Lower lobe of right lung (tissue), 2 donors: ENCODE data around the gene HDAC9. TPM values are rescaled to one million over a fixed set of nuclear protein-coding genes. Genes with fewer than 3 reads are reported as not detected.

Experiments
- ATAC-seq, 2 donors: fragments of 200-7000 bp; cut with Tn5 transposase; one replicate each; pipeline ENCODE4 v1.9.1; 2020 to 2022; ENCODE audit warnings: mild to moderate bottlenecking in 2 of 2, moderate library complexity in 2 of 2
- DNase-seq: peaks from one replicate; pipeline ENCODE4 v3.0.0-alpha.2; 2020
- H3K27ac ChIP-seq: fragments of 200-600 bp; one replicate; pipeline ENCODE4 v1.8.0; 2022
- H3K27me3 ChIP-seq: fragments of 200-600 bp; one replicate; pipeline ENCODE4 v1.8.0; 2022; ENCODE audit warnings: low read depth
- H3K36me3 ChIP-seq: fragments of 200-600 bp; one replicate; pipeline ENCODE4 v1.8.0; 2022; ENCODE audit warnings: mild to moderate bottlenecking
- H3K4me1 ChIP-seq: fragments of 200-600 bp; one replicate; pipeline ENCODE4 v1.8.0; 2022
- H3K4me3 ChIP-seq: fragments of 200-600 bp; one replicate; pipeline ENCODE4 v1.8.0; 2022; ENCODE audit warnings: mild to moderate bottlenecking
- H3K9me3 ChIP-seq: fragments of 200-600 bp; one replicate; pipeline ENCODE4 v1.8.0; 2022
- CTCF ChIP-seq: fragments of 200-600 bp; IDR thresholded peaks from one replicate; pipeline ENCODE4 v1.8.0; 2022; ENCODE audit warnings: antibody characterized with exemption, mild to moderate bottlenecking
- intact Hi-C: fragments of 100-400 bp; cut with DNase I; formaldehyde crosslinking; loops from one replicate; pipeline ENCODE4 v1.11.0; 2022
- total RNA-seq: library from RNA; stranded (reverse); fragmentation: NEBNext Ultra II Directional; extraction: Animal tissue kit (Norgen Biotek cat#: 25700); gene quantifications from one replicate; pipeline ENCODE4 v1.2.1, GENCODE V29; 2021
- donor health status: DM: no; HTN: yes; CAD: no; lungs with severe emphysema.

Gene HDAC9
- total RNA-seq, 1 donor from 2014 or later: 14.3 TPM

DNA sequence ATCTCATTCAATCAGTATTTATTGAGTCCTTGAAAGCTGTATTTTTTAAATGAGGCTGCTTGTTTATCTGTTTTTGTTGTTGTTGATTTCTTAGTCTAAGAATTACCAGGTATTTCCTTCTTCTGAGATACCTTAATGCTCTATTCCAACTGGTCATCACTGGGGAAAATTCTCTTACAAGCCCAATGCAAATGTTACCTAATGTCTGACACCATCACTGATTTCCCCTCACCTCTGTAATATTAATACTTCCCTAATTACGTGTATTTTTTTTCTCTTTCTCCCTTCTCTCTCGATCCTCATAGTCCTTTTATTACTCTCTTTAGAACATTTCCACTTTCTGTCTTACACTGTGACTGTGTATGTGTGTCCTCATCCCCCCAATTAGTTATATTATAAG is 13.9 kb downstream of the HDAC9 start:
- no peak for TF ChIP-seq CTCF
- H3K4me3 ChIP-seq: no peak overlapping the region

GRCh38 chr7:18511351-18512140 is 16.0 kb downstream of the HDAC9 start:
- peaks cover 12% of the 10 kb centered on the region for H3K4me1 ChIP-seq
- H3K4me3 ChIP-seq: no peak overlapping the region
- intact Hi-C loops: no loop called here
- TF ChIP-seq CTCF: no peak
- H3K9me3 ChIP-seq: no peaks in the 10 kb centered on the region
- no peaks in the 10 kb centered on the region for H3K36me3 ChIP-seq
- no peak for DNase-seq
- no peak for ATAC-seq
- no peak overlapping the region for H3K27ac ChIP-seq
- no peaks in the 10 kb centered on the region for H3K27me3 ChIP-seq

More for the DNA sequence above, 13.9 kb downstream of the HDAC9 start:
- H3K27ac ChIP-seq: no peak overlapping the region
- peaks cover 12% of the 10 kb centered on the region for H3K4me1 ChIP-seq
- DNase-seq (no peak), ATAC-seq (no peak)
- H3K9me3 ChIP-seq: no peaks in the 10 kb centered on the region
- H3K27me3 ChIP-seq: no peaks in the 10 kb centered on the region
- intact Hi-C loops: no loop called here
- H3K36me3 ChIP-seq: no peaks in the 10 kb centered on the region

GRCh38 chr7:18513343-18513742 is 17.8 kb downstream of the HDAC9 start:
- DNase-seq (no peak), ATAC-seq (no peak)
- H3K36me3 ChIP-seq: no peaks in the 10 kb centered on the region
- no peak for TF ChIP-seq CTCF
- intact Hi-C loops: no loop called here
- H3K9me3 ChIP-seq: no peaks in the 10 kb centered on the region
- H3K4me1 ChIP-seq: peaks cover 12% of the 10 kb centered on the region
- no peaks in the 10 kb centered on the region for H3K27me3 ChIP-seq
- no peak overlapping the region for H3K27ac ChIP-seq
- H3K4me3 ChIP-seq: no peak overlapping the region

DNA sequence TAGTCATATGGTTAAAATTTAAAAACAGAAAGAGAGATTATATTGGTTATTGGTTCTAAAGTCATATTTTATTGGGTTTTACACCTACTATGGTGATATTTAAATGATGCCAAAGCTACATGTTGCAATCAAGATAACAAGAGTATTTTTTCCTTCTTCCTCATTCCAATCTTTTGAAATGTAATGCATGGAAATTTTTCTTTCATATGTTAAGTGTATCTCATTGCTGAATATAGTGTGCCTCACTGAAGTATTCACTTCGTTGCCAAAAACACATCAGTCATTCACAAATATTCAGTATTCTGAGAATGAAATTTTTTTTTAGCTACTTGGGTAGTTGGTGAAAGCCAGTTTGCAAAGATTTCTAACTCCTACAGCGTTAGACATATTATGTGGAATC is 19.5 kb downstream of the HDAC9 start:
- TF ChIP-seq CTCF: no peak
- Histone ChIP-seq H3K36me3 (no peaks in the 10 kb centered on the region), H3K27me3 (no peaks in the 10 kb centered on the region), H3K4me3 (no peak overlapping the region), H3K4me1 (no peaks in the 10 kb centered on the region), H3K9me3 (no peaks in the 10 kb centered on the region), H3K27ac (no peak overlapping the region)
- ATAC-seq (no peak), DNase-seq (no peak)
- intact Hi-C loops: no loop called here

- intact Hi-C loops: no loop called here
- no peak for ATAC-seq
- H3K27ac ChIP-seq: no peak overlapping the region
Observed at GRCh38 chr7:18517646-18518045, 22.1 kb downstream of the HDAC9 start.

More at GRCh38 chr7:18517646-18518045, 22.1 kb downstream of the HDAC9 start:
- H3K9me3 ChIP-seq: no peaks in the 10 kb centered on the region
- no peak for TF ChIP-seq CTCF
- no peak for DNase-seq
- H3K36me3 ChIP-seq: no peaks in the 10 kb centered on the region
- H3K27me3 ChIP-seq: no peaks in the 10 kb centered on the region
- H3K4me1 ChIP-seq: no peaks in the 10 kb centered on the region
- H3K4me3 ChIP-seq: no peak overlapping the region
